Parathyroid adenoma (tissue), 2 donors: Measurements from ENCODE around the gene ANKRD13D.

Experiments
- H2AFZ ChIP-seq: fragments of 300-600 bp; sonication (generic); one replicate; pipeline ENCODE4 v1.7.0; 2017; ENCODE audit warnings: antibody characterized with exemption, mild to moderate bottlenecking
- H3K27ac ChIP-seq: fragments of 300-600 bp; sonication (generic); one replicate; pipeline ENCODE4 v1.7.0; 2017
- H3K27me3 ChIP-seq: fragments of 300-600 bp; sonication (generic); one replicate; pipeline ENCODE4 v1.7.0; 2017; ENCODE audit warnings: low read length; ENCODE audit not compliant: control insufficient read depth, insufficient read depth
- H3K36me3 ChIP-seq: fragments of 300-600 bp; sonication (generic); one replicate; pipeline ENCODE4 v1.7.0; 2017; ENCODE audit warnings: low read length; ENCODE audit not compliant: control insufficient read depth, insufficient read depth
- H3K4me1 ChIP-seq: fragments of 300-600 bp; sonication (generic); one replicate; pipeline ENCODE4 v1.7.0; 2017; ENCODE audit warnings: control low read depth
- H3K4me2 ChIP-seq: fragments of 300-600 bp; sonication (generic); one replicate; pipeline ENCODE4 v1.7.0; 2017; ENCODE audit warnings: low read length
- H3K4me3 ChIP-seq: fragments of 300-600 bp; sonication (generic); one replicate; pipeline ENCODE4 v1.7.0; 2017; ENCODE audit warnings: low read depth, low read length
- H3K79me2 ChIP-seq: fragments of 300-600 bp; sonication (generic); one replicate; pipeline ENCODE4 v1.7.0; 2017; ENCODE audit warnings: control low read depth
- H3K9ac ChIP-seq: fragments of 300-600 bp; sonication (generic); one replicate; pipeline ENCODE4 v1.7.0; 2017; ENCODE audit warnings: mild to moderate bottlenecking
- H3K9me3 ChIP-seq: fragments of 300-600 bp; sonication (generic); one replicate; pipeline ENCODE4 v1.7.0; 2017; ENCODE audit warnings: low read length; ENCODE audit not compliant: control insufficient read depth
- CTCF ChIP-seq: fragments of 300-600 bp; sonication (generic); IDR thresholded peaks from one replicate; pipeline ENCODE4 v1.7.0; 2017; ENCODE audit warnings: antibody characterized with exemption, mild to moderate bottlenecking
- donor health status: primary hyperparathyroidism.

ANKRD13D gene

GRCh38 chr11:67268081-67268961 is 20.8 kb upstream of the ANKRD13D start:
- TF ChIP-seq CTCF = no peak
- Histone ChIP-seq H3K36me3 (no peaks in the 10 kb centered on the region), H3K4me3 (no peak overlapping the region), H3K9me3 (no peaks in the 10 kb centered on the region), H3K9ac (no peak overlapping the region), H3K4me1 (no peaks in the 10 kb centered on the region), H2AFZ (no peak overlapping the region), H3K27ac (peak overlapping the region; percentile 49), H3K79me2 (peaks cover 21% of the 10 kb centered on the region), H3K4me2 (peak overlapping the region; percentile 77), H3K27me3 (no peaks in the 10 kb centered on the region)

- Histone ChIP-seq H3K9me3 (no peaks in the 10 kb centered on the region), H3K9ac (no peak overlapping the region), H3K27me3 (no peaks in the 10 kb centered on the region), H3K79me2 (peaks cover 21% of the 10 kb centered on the region), H3K4me3 (no peak overlapping the region), H3K36me3 (no peaks in the 10 kb centered on the region), H3K27ac (no peak overlapping the region), H2AFZ (no peak overlapping the region), H3K4me1 (no peaks in the 10 kb centered on the region), H3K4me2 (no peak overlapping the region)
- TF ChIP-seq CTCF = no peak
These were observed 20.2 kb upstream of the ANKRD13D start for GRCh38 chr11:67268962-67269268.

DNA sequence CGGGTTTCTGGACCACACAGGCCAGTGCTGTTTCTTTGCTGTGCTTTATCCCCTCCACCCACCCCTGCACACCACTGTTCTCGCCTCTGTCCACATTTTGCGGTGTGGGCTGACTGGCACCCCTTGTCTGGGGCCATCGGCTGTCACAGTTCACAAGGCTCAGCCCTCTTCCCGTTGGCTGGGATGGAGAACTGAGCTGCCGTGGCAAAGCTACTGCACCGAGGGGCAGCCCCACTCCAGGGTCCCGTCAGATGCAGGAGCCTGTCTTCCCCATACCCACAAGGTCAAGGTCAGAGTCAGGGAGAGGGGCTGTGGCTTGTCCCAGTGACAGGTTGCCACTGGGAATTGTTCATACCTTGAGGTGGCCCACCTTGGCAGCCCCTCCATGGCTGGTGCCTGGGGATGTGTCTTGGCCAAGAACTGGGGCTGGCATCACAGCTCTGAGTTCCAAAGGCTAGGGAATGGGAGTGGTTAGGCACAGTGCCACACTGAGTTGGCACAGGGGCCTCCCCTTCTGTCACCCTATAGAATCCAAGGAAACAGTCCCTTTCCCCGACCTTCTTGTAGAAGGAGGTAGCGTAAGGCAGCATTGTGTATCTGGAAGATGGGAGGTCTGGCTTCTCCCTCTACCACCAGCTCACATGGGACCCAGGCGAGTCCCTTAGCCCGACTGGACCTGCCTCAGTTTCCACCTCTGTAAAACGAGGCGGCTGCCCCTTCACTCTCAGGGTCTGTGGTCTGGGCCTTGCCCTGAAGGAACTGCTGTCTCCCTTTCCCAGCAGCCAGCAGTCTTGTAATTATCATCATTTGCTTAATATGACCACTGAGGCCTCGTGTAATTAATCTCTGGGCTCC is 19.5 kb upstream of the ANKRD13D start:
- Histone ChIP-seq H3K27me3 (no peaks in the 10 kb centered on the region), H3K27ac (peak overlapping the region; percentile 19), H3K4me2 (peak overlapping the region; percentile 44), H3K4me1 (no peaks in the 10 kb centered on the region), H3K36me3 (no peaks in the 10 kb centered on the region), H3K4me3 (no peak overlapping the region), H3K79me2 (peaks cover 23% of the 10 kb centered on the region), H2AFZ (no peak overlapping the region), H3K9ac (no peak overlapping the region), H3K9me3 (no peaks in the 10 kb centered on the region)
- no peak for TF ChIP-seq CTCF

GRCh38 chr11:67270256-67271204 is 18.6 kb upstream of the ANKRD13D start:
- Histone ChIP-seq H3K9ac (no peak overlapping the region), H3K9me3 (no peaks in the 10 kb centered on the region), H3K27ac (no peak overlapping the region), H3K36me3 (no peaks in the 10 kb centered on the region), H3K4me3 (no peak overlapping the region), H3K79me2 (peaks cover 24% of the 10 kb centered on the region), H3K4me1 (no peaks in the 10 kb centered on the region), H3K4me2 (peak overlapping the region; percentile 44), H2AFZ (no peak overlapping the region), H3K27me3 (no peaks in the 10 kb centered on the region)
- TF ChIP-seq CTCF = no peak
